Upper lobe of left lung (tissue), 4 donors: ENCODE data around the gene CACNA1S.
A peak's percentile ranks its signal among the peaks of the same experiment; 100 is the strongest.

Experiments
- CTCF ChIP-seq, 6 experiments: fragments of 450-650 bp in 4 of 6; fragments of 200-600 bp in 2 of 6; sonication (generic) in 2 of 6; IDR thresholded peaks; one replicate each; pipeline ENCODE4 v1.5.1; 2016 to 2019; ENCODE audit warnings: antibody characterized with exemption in 6 of 6
- EP300 ChIP-seq, 4 donors: sonication (generic); formaldehyde crosslinking; IDR thresholded peaks; one replicate each; pipeline ENCODE4 v1.5.1; 2017; ENCODE audit warnings: antibody characterized with exemption in 4 of 4, control low read depth in 2 of 4
- POLR2A ChIP-seq, 4 donors: fragments of 450-650 bp; IDR thresholded peaks; one replicate each; pipeline ENCODE4 v1.5.1; 2016 to 2017; ENCODE audit warnings: antibody characterized with exemption in 4 of 4, mild to moderate bottlenecking in 2 of 4

GRCh38 chr1:201149400-201149799 lies 37.2 kb upstream of the CACNA1S start:
- peak in 4 of 6 experiments; percentile 10 to 45 (median 37) for TF ChIP-seq CTCF (IDR thresholded peaks at IDR 0.05)
- no peak for TF ChIP-seq POLR2A (IDR thresholded peaks at IDR 0.05)
- no peak for TF ChIP-seq EP300 (IDR thresholded peaks at IDR 0.05)
